A549 (cell line): ENCODE results near the gene DYRK3. TPM values are rescaled to one million over a fixed set of nuclear protein-coding genes. Genes with fewer than 3 reads are reported as not detected.

ENCODE experiments used
- ATAC-seq, 2 experiments: fragments of 200-7000 bp in 1 of 2; fragments of >200 bp in 1 of 2; cut with Nextera tagmentation in 1 of 2; cut with Tn5 transposase in 1 of 2; 3 replicates each; pipeline versions ENCODE4 v1.8.0 to v1.9.1; 2018 to 2020; ENCODE audit warnings: mild to moderate bottlenecking in 1 of 2, moderate library complexity in 1 of 2
- CTCF ChIA-PET: fragments of 300-600 bp; sonication (Branson Sonifier 250); formaldehyde crosslinking; extraction: SDS; loops from one replicate; lab custom pipeline; 2021; ENCODE audit warnings: antibody characterized with exemption, inconsistent platforms; lab: Yijun Ruan, JAX
- POLR2A ChIA-PET: fragments of 350-600 bp; formaldehyde crosslinking; extraction: SDS; loops from one replicate; lab custom pipeline; 2021; ENCODE audit warnings: antibody characterized with exemption, inconsistent platforms; lab: Yijun Ruan, JAX
- DNase-seq, 2 experiments: peaks; one replicate each; pipeline versions ENCODE4 v3.0.0 to v3.0.0-alpha.2; 2011 to 2016; ENCODE audit warnings: low read depth in 1 of 2, low spot score in 1 of 2
- FAIRE-seq: peaks from 2 replicates; lab custom pipeline; 2011; peaks lifted over from hg19 to GRCh38; lab: Jason Lieb, UNC
- H3K27ac ChIP-seq, 2 experiments: fragments of >200 bp; sonication (Bioruptor Twin); formaldehyde crosslinking; 3 replicates each; pipeline ENCODE4 v1.5.1; 2016 to 2017
- H3K4me1 ChIP-seq: fragments of >200 bp; sonication (Bioruptor Twin); formaldehyde crosslinking; 3 replicates; pipeline ENCODE4 v1.6.1; 2016
- H3K4me2 ChIP-seq: fragments of >200 bp; sonication (Bioruptor Twin); formaldehyde crosslinking; 3 replicates; pipeline ENCODE4 v1.6.1; 2016
- H3K4me3 ChIP-seq: fragments of >200 bp; sonication (Bioruptor Twin); formaldehyde crosslinking; 3 replicates; pipeline ENCODE4 v1.5.1; 2016
- H3K9me3 ChIP-seq: fragments of >200 bp; sonication (Bioruptor Twin); formaldehyde crosslinking; 3 replicates; pipeline ENCODE4 v1.6.1; 2016
- BHLHE40 ChIP-seq: IDR thresholded peaks from 2 replicates; pipeline ENCODE4 v1.6.1; 2012; ENCODE audit warnings: low read depth, low read length, inconsistent platforms
- CHD2 ChIP-seq: fragments of 150-350 bp; IDR thresholded peaks from 2 replicates; pipeline ENCODE4 v1.6.1; 2014; ENCODE audit warnings: low read length; ENCODE audit not compliant: partially characterized antibody
- HDAC2 ChIP-seq: fragments of 200-600 bp; sonication (generic); IDR thresholded peaks from 2 replicates; pipeline ENCODE4 v1.6.1; 2016
- KDM1A ChIP-seq: fragments of 200-600 bp; sonication (generic); IDR thresholded peaks from 2 replicates; pipeline ENCODE4 v1.6.1; 2016; ENCODE audit warnings: low read depth, mild to moderate bottlenecking
- MAFK ChIP-seq: fragments of 450-650 bp; IDR thresholded peaks from 2 replicates; pipeline ENCODE4 v1.6.1; 2014; ENCODE audit not compliant: partially characterized antibody
- MAZ ChIP-seq: fragments of 150-350 bp; IDR thresholded peaks from 2 replicates; pipeline ENCODE4 v1.6.1; 2014; ENCODE audit warnings: antibody characterized with exemption, low read depth, low read length, borderline replicate concordance
- MYC ChIP-seq: IDR thresholded peaks from 2 replicates; pipeline ENCODE4 v1.6.1; 2012; ENCODE audit warnings: mild to moderate bottlenecking, inconsistent platforms, low read length, improper control_type of control experiment, borderline replicate concordance
- NFE2L2 ChIP-seq: fragments of 150-350 bp; conservative IDR thresholded peaks from 2 replicates; pipeline ENCODE4 v1.6.1; 2014; ENCODE audit warnings: low read length
- NPAS2 ChIP-seq: fragments of 250-450 bp; sonication (Bioruptor Pico); IDR thresholded peaks from 2 replicates; pipeline ENCODE4 v1.8.0; 2022; ENCODE audit warnings: mild to moderate bottlenecking, moderate library complexity, borderline replicate concordance
- POLR2A ChIP-seq: IDR thresholded peaks from 2 replicates; pipeline ENCODE4 v1.6.1; 2012; ENCODE audit warnings: mild to moderate bottlenecking, low read length
- RAD21 ChIP-seq, 2 experiments: fragments of >200 bp in 1 of 2; sonication (Bioruptor Twin) in 1 of 2; formaldehyde crosslinking in 1 of 2; IDR thresholded peaks in 1 of 2; conservative IDR thresholded peaks in 1 of 2; 2 replicates in 1 of 2; 3 replicates in 1 of 2; pipeline ENCODE4 v1.6.1; 2012 to 2018; ENCODE audit warnings: inconsistent platforms in 1 of 2
- RCOR1 ChIP-seq: fragments of 150-350 bp; IDR thresholded peaks from 2 replicates; pipeline ENCODE4 v1.6.1; 2014; ENCODE audit warnings: antibody characterized with exemption, low read length, low read depth
- RNF2 ChIP-seq: fragments of 200-600 bp; sonication (generic); IDR thresholded peaks from 2 replicates; pipeline ENCODE4 v1.6.1; 2016; ENCODE audit warnings: low read depth, mild to moderate bottlenecking, antibody characterized with exemption, moderate library complexity, borderline replicate concordance
- SMC3 ChIP-seq: fragments of >200 bp; sonication (Bioruptor Twin); formaldehyde crosslinking; IDR thresholded peaks from 3 replicates; pipeline ENCODE4 v1.6.1; 2018; ENCODE audit warnings: inconsistent platforms
- ZC3H11A ChIP-seq: fragments of 450-650 bp; IDR thresholded peaks from 2 replicates; pipeline ENCODE4 v1.6.1; 2014; ENCODE audit warnings: antibody characterized with exemption, mild to moderate bottlenecking
- WGBS: methylation state at CpG from one replicate; pipeline ENCODE4 v1.1.6; 2017; ENCODE audit errors: missing lambda C conversion rate; 5-methylcytosine and 5-hydroxymethylcytosine counted together
- polyA plus RNA-seq, 4 experiments: library from polyadenylated mRNA; depleted of rRNA in 3 of 4; stranded (reverse); fragments of >200 nt; fragmentation: RNase III in 1 of 4; extraction: RNeasy Plus Mini Kit Qiagen cat#74134 plus additional on column Dnase treatment in 1 of 4; gene quantifications; 2 replicates in 3 of 4; 3 replicates in 1 of 4; pipeline ENCODE4 v1.2.3, GENCODE V29; 2011 to 2017
- TF ChIP-seq, protein P1 (sequence below): fragments of >200 bp; sonication (Bioruptor Twin); formaldehyde crosslinking; IDR thresholded peaks from 3 replicates; pipeline ENCODE4 v1.5.1; 2016

DYRK3 gene
- polyA plus RNA-seq, 2 of the 4 experiments (the other 2 are of a cell fraction), result 7.3 to 8.7 TPM

DNA sequence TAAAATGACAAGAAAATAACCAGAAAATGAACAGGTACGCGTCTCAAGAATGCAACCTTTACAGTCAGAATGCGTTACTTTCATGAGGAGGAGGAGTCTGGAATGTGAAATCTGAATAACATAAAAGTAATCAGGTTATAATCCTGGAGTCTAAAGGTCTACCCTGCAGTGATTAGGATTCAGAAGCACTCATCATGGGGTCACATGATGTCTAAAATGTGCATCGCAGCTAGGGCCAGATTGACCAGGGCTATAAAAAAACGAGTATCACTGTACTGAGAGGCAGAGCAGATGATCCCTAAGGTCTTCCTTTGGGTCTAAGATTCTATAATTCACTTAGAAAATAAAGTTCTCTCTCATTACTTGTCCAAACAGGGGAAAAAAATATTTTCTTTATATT is 30.5 kb upstream of the DYRK3 start (continued):
- no peak for TF ChIP-seq CHD2
- no peak for TF ChIP-seq BHLHE40
- no peak for TF ChIP-seq RNF2
- TF ChIP-seq NFE2L2, result no peak
- no peak for TF ChIP-seq NPAS2 (CRISPR knock-in tag)
- TF ChIP-seq POLR2A, result no peak
- no peak for TF ChIP-seq RCOR1
- TF ChIP-seq ZC3H11A, result no peak
- no peak for TF ChIP-seq MYC
- TF ChIP-seq KDM1A, result no peak
- no peak for TF ChIP-seq MAZ

GRCh38 chr1:206606867-206607266 is 28.5 kb upstream of the DYRK3 start:
- ChIA-PET POLR2A (no interaction called here), CTCF (interaction anchor here (0.8 to 11.4 kb wide), 25 partner anchors 8 to 893 kb away, joined by 3 to 163 read pairs (median 4); partner anchors contain the start of gene DYRK3)
- Histone ChIP-seq H3K4me2 (no peak overlapping the region), H3K27ac (no peak overlapping the region), H3K9me3 (no peaks in the 10 kb centered on the region), H3K4me3 (no peak overlapping the region), H3K4me1 (peaks cover 6% of the 10 kb centered on the region)
- FAIRE-seq (no peak), DNase-seq (peak; percentile 65 to 77), ATAC-seq (peak; percentile 81 to 90)
- WGBS, result 30% methylated on average over 3 of the region's 3 CpGs
- no peak for TF ChIP-seq MAFK
- TF ChIP-seq HDAC2, result no peak
- TF ChIP-seq RAD21 (conservative IDR thresholded peaks at IDR 0.05 in 1 of 2, IDR thresholded peaks at IDR 0.05 in 1 of 2), result peak; percentile 25 to 30; a peak in 2 of 5 replicates
- TF ChIP-seq, protein P1, sequence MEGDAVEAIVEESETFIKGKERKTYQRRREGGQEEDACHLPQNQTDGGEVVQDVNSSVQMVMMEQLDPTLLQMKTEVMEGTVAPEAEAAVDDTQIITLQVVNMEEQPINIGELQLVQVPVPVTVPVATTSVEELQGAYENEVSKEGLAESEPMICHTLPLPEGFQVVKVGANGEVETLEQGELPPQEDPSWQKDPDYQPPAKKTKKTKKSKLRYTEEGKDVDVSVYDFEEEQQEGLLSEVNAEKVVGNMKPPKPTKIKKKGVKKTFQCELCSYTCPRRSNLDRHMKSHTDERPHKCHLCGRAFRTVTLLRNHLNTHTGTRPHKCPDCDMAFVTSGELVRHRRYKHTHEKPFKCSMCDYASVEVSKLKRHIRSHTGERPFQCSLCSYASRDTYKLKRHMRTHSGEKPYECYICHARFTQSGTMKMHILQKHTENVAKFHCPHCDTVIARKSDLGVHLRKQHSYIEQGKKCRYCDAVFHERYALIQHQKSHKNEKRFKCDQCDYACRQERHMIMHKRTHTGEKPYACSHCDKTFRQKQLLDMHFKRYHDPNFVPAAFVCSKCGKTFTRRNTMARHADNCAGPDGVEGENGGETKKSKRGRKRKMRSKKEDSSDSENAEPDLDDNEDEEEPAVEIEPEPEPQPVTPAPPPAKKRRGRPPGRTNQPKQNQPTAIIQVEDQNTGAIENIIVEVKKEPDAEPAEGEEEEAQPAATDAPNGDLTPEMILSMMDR, result peak; percentile 69
- TF ChIP-seq SMC3, result peak; percentile 53

DNA sequence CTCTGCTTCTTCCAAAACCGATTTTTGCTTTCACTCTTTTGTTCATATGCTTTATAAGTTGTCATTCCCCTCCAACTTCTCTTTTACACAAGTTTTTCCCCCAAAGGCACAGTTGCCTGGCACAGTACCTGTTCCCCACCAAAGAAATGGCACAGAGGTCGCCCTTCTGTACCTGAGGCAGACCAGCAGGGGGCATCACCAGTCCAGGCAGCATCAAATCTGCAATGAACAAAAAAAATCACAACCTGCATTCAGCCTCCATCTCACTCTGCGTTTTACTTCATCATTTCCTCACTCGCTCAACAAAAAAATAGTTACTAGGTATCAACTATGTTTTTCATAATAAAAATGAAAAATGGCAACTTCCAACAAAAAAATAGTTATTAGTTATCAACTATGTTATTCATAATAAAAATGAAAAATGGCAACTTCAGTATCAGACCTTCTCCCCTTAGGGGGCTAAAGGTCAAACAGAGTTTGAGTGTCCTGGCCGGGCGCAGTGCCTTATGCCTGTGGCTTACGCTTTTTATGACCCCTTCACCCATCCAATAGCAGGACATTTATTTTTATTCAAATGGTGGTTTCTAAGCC is 27.1 kb upstream of the DYRK3 start:
- ChIA-PET CTCF (interaction anchor here (0.6 to 11.4 kb wide), 31 partner anchors 8 to 891 kb away, joined by 3 to 163 read pairs (median 4); partner anchors contain the start of genes DYRK3 and IKBKE), POLR2A (no interaction called here)
- H3K4me2 ChIP-seq, result no peak overlapping the region
- TF ChIP-seq RAD21 (conservative IDR thresholded peaks at IDR 0.05 in 1 of 2, IDR thresholded peaks at IDR 0.05 in 1 of 2) (peak; percentile 70 to 73), NFE2L2 (no peak), SMC3 (peak; percentile 66)
- TF ChIP-seq, protein P1, result peak; percentile 83
- ATAC-seq (no peak), DNase-seq (peak; percentile 53 to 60), FAIRE-seq (no peak)
- H3K4me3 ChIP-seq, result no peak overlapping the region
- H3K9me3 ChIP-seq, result no peaks in the 10 kb centered on the region
- H3K4me1 ChIP-seq, result peaks cover 6% of the 10 kb centered on the region
- WGBS, result 46% methylated on average over 7 of the region's 7 CpGs
- H3K27ac ChIP-seq, result no peak overlapping the region
